ENCODE data around the gene EML2.
"Not testable (repeated sequence)": the region's sequence is repeated elsewhere in the genome, so short reads cannot be mapped to it uniquely, and the experiment has no call there.

EML2 gene

GRCh38 chr19:45638930-45639729 is at the start of gene EML2:
Gene EML2, minus strand, starts transcription at chr19:45639397. Its CDS starts 21 bp downstream, at chr19:45639376.
- peak in 2 of 56 donors; percentile 4 to 7 for DNase-seq

GRCh38 chr19:45687599-45687998 is 48.4 kb upstream of the EML2 start:
- no peak for DNase-seq

GRCh38 chr19:45685045-45685444 is 45.8 kb upstream of the EML2 start:
- not testable (repeated sequence) for DNase-seq

- no peak for DNase-seq
Measured at GRCh38 chr19:45682908-45683307, 43.7 kb upstream of the EML2 start.

GRCh38 chr19:45682117-45682516 is 42.9 kb upstream of the EML2 start:
- peak in 1 of 56 donors; percentile 43 for DNase-seq

GRCh38 chr19:45681391-45682015 is 42.3 kb upstream of the EML2 start:
- peak in 55 of 56 donors; percentile 32 to 91 (median 72) for DNase-seq

- peak in 50 of 56 donors; percentile 4 to 91 (median 58) for DNase-seq
Measured at GRCh38 chr19:45677351-45678230, 38.4 kb upstream of the EML2 start.

- DNase-seq: peak in 2 of 56 donors; percentile 11 to 23
Measured at GRCh38 chr19:45676851-45677263, 37.7 kb upstream of the EML2 start.

- DNase-seq: no peak
Measured at GRCh38 chr19:45674946-45675345, 35.7 kb upstream of the EML2 start.

- peak in 50 of 56 donors; percentile 16 to 92 (median 65) for DNase-seq
Measured at GRCh38 chr19:45670670-45671453, 31.7 kb upstream of the EML2 start.

GRCh38 chr19:45668342-45668871 is 29.2 kb upstream of the EML2 start:
- DNase-seq: peak in 1 of 56 donors; percentile 14

GRCh38 chr19:45667620-45668341 is 28.6 kb upstream of the EML2 start, which contains the start of gene GIPR:
Gene GIPR, plus strand, starts transcription at chr19:45668221. Its CDS starts 1,300 bp downstream, at chr19:45669521.
- DNase-seq: peak in 17 of 56 donors; percentile 5 to 51 (median 29)

- no peak for DNase-seq
Measured at GRCh38 chr19:45664575-45664974, 25.4 kb upstream of the EML2 start.

- no peak for DNase-seq
Measured at GRCh38 chr19:45663800-45664199, 24.6 kb upstream of the EML2 start.

GRCh38 chr19:45660636-45661035 is 21.4 kb upstream of the EML2 start:
- DNase-seq: no peak

GRCh38 chr19:45659096-45659729 is 20.0 kb upstream of the EML2 start:
- no peak for DNase-seq

- DNase-seq: no peak
Measured at GRCh38 chr19:45657520-45658167, 18.4 kb upstream of the EML2 start.

GRCh38 chr19:45655073-45655472 is 15.9 kb upstream of the EML2 start:
- no peak for DNase-seq

- no peak for DNase-seq
Measured at GRCh38 chr19:45653634-45654033, 14.4 kb upstream of the EML2 start.

Data from amygdala (tissue), 56 donors.